H1 (cell line): Measurements from ENCODE around the gene CNBD2. TPM values are rescaled to one million over a fixed set of nuclear protein-coding genes. Genes with fewer than 3 reads are reported as not detected.

Experiments used
- CTCF ChIA-PET: fragments of 300-600 bp; sonication (Branson Sonifier 250); formaldehyde crosslinking; loops from one replicate; lab custom pipeline; 2021; ENCODE audit not compliant: partially characterized antibody; lab: Charles Lee
- POLR2A ChIA-PET: fragments of 300-600 bp; sonication (Branson Sonifier 250); formaldehyde crosslinking; loops from one replicate; lab custom pipeline; 2021; ENCODE audit warnings: inconsistent platforms; ENCODE audit not compliant: partially characterized antibody; lab: Charles Lee
- DNase-seq, 2 experiments: peaks; one replicate each; pipeline versions ENCODE4 v3.0.0 to v3.0.0-alpha.2; 2010 to 2022; ENCODE audit warnings: low spot score in 2 of 2, low read depth in 1 of 2, mixed read lengths in 1 of 2
- FAIRE-seq: peaks from 2 replicates; lab custom pipeline; 2011; peaks lifted over from hg19 to GRCh38; lab: Jason Lieb, UNC
- H2AFZ ChIP-seq: 2 replicates; pipeline ENCODE4 v1.8.1; 2012; ENCODE audit warnings: low read length, inconsistent platforms
- H2AK5ac ChIP-seq: 2 replicates; pipeline ENCODE4 v1.6.1; 2013; ENCODE audit warnings: low read depth, low read length
- H2BK120ac ChIP-seq: replicated peaks from 2 replicates; pipeline ENCODE3; 2013; ENCODE audit warnings: low read depth, low read length, inconsistent platforms
- H2BK12ac ChIP-seq: 2 replicates; pipeline ENCODE4 v1.6.1; 2013; ENCODE audit warnings: low read depth, low read length
- H2BK15ac ChIP-seq: 2 replicates; pipeline ENCODE4 v1.6.1; 2013; ENCODE audit warnings: low read length
- H2BK20ac ChIP-seq: 2 replicates; pipeline ENCODE4 v1.6.1; 2013; ENCODE audit warnings: low read length
- H2BK5ac ChIP-seq: 2 replicates; pipeline ENCODE4 v1.6.1; 2013; ENCODE audit warnings: low read depth, low read length
- H3K14ac ChIP-seq: 2 replicates; pipeline ENCODE4 v1.6.1; 2013; ENCODE audit warnings: inconsistent platforms; ENCODE audit not compliant: insufficient read length
- H3K18ac ChIP-seq: 2 replicates; pipeline ENCODE4 v1.6.1; 2013; ENCODE audit warnings: low read length; ENCODE audit errors: extremely low read depth
- H3K23ac ChIP-seq: 2 replicates; pipeline ENCODE4 v1.6.1; 2013; ENCODE audit warnings: inconsistent platforms; ENCODE audit not compliant: insufficient read length
- H3K23me2 ChIP-seq: 2 replicates; pipeline ENCODE4 v1.6.1; 2013; ENCODE audit warnings: low read depth, low read length
- H3K27ac ChIP-seq: 2 replicates; pipeline ENCODE4 v1.6.1; 2011; ENCODE audit warnings: low read depth, low read length, inconsistent platforms
- H3K27me3 ChIP-seq, 4 experiments: replicated peaks in 1 of 4; 1 replicate in 1 of 4; 2 replicates in 3 of 4; pipeline versions ENCODE4 v1.6.1 to v1.8.1; 2011 to 2013; ENCODE audit warnings: low read length in 3 of 4, mild to moderate bottlenecking in 3 of 4, inconsistent platforms in 2 of 4, mixed read lengths in 2 of 4, moderate library complexity in 1 of 4; ENCODE audit not compliant: control insufficient read depth in 3 of 4, insufficient read depth in 3 of 4; ENCODE audit errors: extremely low read depth in 1 of 4
- H3K36me3 ChIP-seq, 4 experiments: 2 replicates each; pipeline versions ENCODE4 v1.6.1 to v1.8.1; 2011 to 2013; ENCODE audit warnings: mild to moderate bottlenecking in 4 of 4, low read length in 3 of 4, moderate library complexity in 2 of 4, control low read depth in 1 of 4, inconsistent platforms in 1 of 4; ENCODE audit not compliant: insufficient read depth in 4 of 4, control insufficient read depth in 2 of 4
- H3K4ac ChIP-seq: replicated peaks from 2 replicates; pipeline ENCODE3; 2013; ENCODE audit warnings: low read length, low read depth, mixed read lengths, inconsistent platforms; ENCODE audit not compliant: insufficient read length
- H3K4me1 ChIP-seq, 4 experiments: replicated peaks in 1 of 4; 1 replicate in 1 of 4; 2 replicates in 3 of 4; pipeline versions ENCODE4 v1.6.1 to v1.8.1; 2011 to 2013; ENCODE audit warnings: low read length in 3 of 4, inconsistent platforms in 2 of 4, mixed read lengths in 1 of 4; ENCODE audit not compliant: insufficient read depth in 4 of 4, control insufficient read depth in 3 of 4
- H3K4me2 ChIP-seq, 2 experiments: 2 replicates each; pipeline versions ENCODE4 v1.6.1 to v1.8.1; 2011 to 2013; ENCODE audit warnings: low read depth in 2 of 2, low read length in 2 of 2, control low read depth in 1 of 2, inconsistent platforms in 1 of 2, mild to moderate bottlenecking in 1 of 2; ENCODE audit not compliant: insufficient read depth in 1 of 2
- H3K4me3 ChIP-seq, 4 experiments: fragments of 200-600, 300-600 bp in 1 of 4; sonication (generic), shearing (Covaris generic), sonication (Bioruptor Twin) in 1 of 4; 2 replicates each; pipeline versions ENCODE4 v1.5.1 to v1.8.1; 2011 to 2016; ENCODE audit warnings: low read length in 4 of 4, low read depth in 3 of 4, control low read depth in 2 of 4, inconsistent platforms in 2 of 4, mild to moderate bottlenecking in 2 of 4, mixed read lengths in 1 of 4, moderate library complexity in 1 of 4; ENCODE audit not compliant: insufficient read depth in 2 of 4; ENCODE audit errors: extremely low read depth in 1 of 4
- H3K56ac ChIP-seq: replicated peaks from 2 replicates; pipeline ENCODE3; 2013; ENCODE audit warnings: low read depth, mild to moderate bottlenecking, mixed read lengths, low read length, inconsistent platforms; ENCODE audit not compliant: insufficient read length
- H3K79me1 ChIP-seq: 2 replicates; pipeline ENCODE4 v1.6.1; 2013; ENCODE audit warnings: low read depth, low read length, control low read depth
- H3K79me2 ChIP-seq, 2 experiments: 2 replicates each; pipeline versions ENCODE4 v1.6.1 to v1.8.1; 2012 to 2013; ENCODE audit warnings: low read length in 2 of 2, mild to moderate bottlenecking in 2 of 2, inconsistent platforms in 1 of 2; ENCODE audit not compliant: insufficient read depth in 2 of 2, control insufficient read depth in 1 of 2
- H3K9ac ChIP-seq, 4 experiments: replicated peaks in 1 of 4; 1 replicate in 1 of 4; 2 replicates in 3 of 4; pipeline versions ENCODE4 v1.6.1 to v1.8.1; 2011 to 2013; ENCODE audit warnings: low read depth in 3 of 4, low read length in 3 of 4, control low read depth in 2 of 4, mild to moderate bottlenecking in 2 of 4, moderate library complexity in 2 of 4, inconsistent platforms in 1 of 4; ENCODE audit errors: extremely low read depth in 1 of 4
- H3K9me3 ChIP-seq, 2 experiments: 2 replicates each; pipeline versions ENCODE4 v1.6.1 to v1.8.1; 2012 to 2013; ENCODE audit warnings: mild to moderate bottlenecking in 2 of 2, moderate library complexity in 2 of 2, control low read depth in 1 of 2, inconsistent platforms in 1 of 2, low read depth in 1 of 2, low read length in 1 of 2, mixed read lengths in 1 of 2; ENCODE audit not compliant: insufficient read depth in 2 of 2
- H4K20me1 ChIP-seq, 2 experiments: replicated peaks in 1 of 2; 2 replicates each; pipeline versions ENCODE3 to v1.8.1; 2011 to 2013; ENCODE audit warnings: inconsistent platforms in 2 of 2, low read length in 2 of 2, mild to moderate bottlenecking in 1 of 2; ENCODE audit not compliant: insufficient read depth in 2 of 2, control insufficient read depth in 1 of 2
- H4K5ac ChIP-seq: 2 replicates; pipeline ENCODE4 v1.6.1; 2013; ENCODE audit warnings: low read length, low read depth, mixed read lengths, inconsistent platforms; ENCODE audit not compliant: insufficient read length
- H4K8ac ChIP-seq: 2 replicates; pipeline ENCODE4 v1.8.0; 2013; ENCODE audit warnings: mild to moderate bottlenecking, moderate library complexity, low read length, inconsistent platforms; ENCODE audit not compliant: insufficient read depth; ENCODE audit errors: extremely low read depth
- H4K91ac ChIP-seq: replicated peaks from 2 replicates; pipeline ENCODE3; 2013; ENCODE audit warnings: low read length, mixed read lengths, inconsistent platforms; ENCODE audit not compliant: insufficient read length
- ATF3 ChIP-seq: IDR thresholded peaks from 2 replicates; pipeline ENCODE4 v1.6.1; 2011; ENCODE audit warnings: low read depth, mild to moderate bottlenecking, low read length; ENCODE audit not compliant: insufficient read depth
- CBX8 ChIP-seq: fragments of 300-800, 300-1000 bp; sonication (generic); IDR thresholded peaks from 2 replicates; pipeline ENCODE4 v1.7.1; 2016; ENCODE audit warnings: low read depth, low read length, borderline replicate concordance
- CHD2 ChIP-seq: IDR thresholded peaks from 2 replicates; pipeline ENCODE4 v1.6.1; 2012; ENCODE audit warnings: low read length, improper control_type of control experiment
- CREB1 ChIP-seq: IDR thresholded peaks from 2 replicates; pipeline ENCODE4 v1.6.1; 2012; ENCODE audit warnings: inconsistent platforms
- CTCF ChIP-seq, 3 experiments: IDR thresholded peaks; 1 replicate in 2 of 3; 2 replicates in 1 of 3; pipeline versions ENCODE4 v1.5.1 to v1.6.1; 2011; ENCODE audit warnings: low read length in 3 of 3, mild to moderate bottlenecking in 3 of 3, inconsistent platforms in 2 of 3, low read depth in 1 of 3, moderate library complexity in 1 of 3; ENCODE audit not compliant: insufficient read depth in 1 of 3; ENCODE audit errors: control extremely low read depth in 1 of 3
- EZH2 ChIP-seq: fragments of 200-600 bp; sonication (generic); IDR thresholded peaks from 2 replicates; pipeline ENCODE4 v1.7.1; 2012; ENCODE audit warnings: low read depth, mild to moderate bottlenecking, moderate library complexity, low read length, inconsistent platforms; ENCODE audit not compliant: severe bottlenecking
- FOSL1 ChIP-seq: IDR thresholded peaks from 2 replicates; pipeline ENCODE4 v1.6.1; 2011; ENCODE audit warnings: mild to moderate bottlenecking, low read depth, low read length, moderate library complexity; ENCODE audit not compliant: insufficient read depth
- KDM4A ChIP-seq: IDR thresholded peaks from one replicate; pipeline ENCODE4 v1.7.1; 2012; ENCODE audit warnings: low read depth, mild to moderate bottlenecking, moderate library complexity, low read length, inconsistent platforms; ENCODE audit not compliant: severe bottlenecking
- PHF8 ChIP-seq: fragments of 200-600 bp; sonication (generic); conservative IDR thresholded peaks from 2 replicates; pipeline ENCODE4 v1.7.1; 2012; ENCODE audit warnings: low read depth, mild to moderate bottlenecking, inconsistent platforms, low read length, moderate library complexity
- POLR2A ChIP-seq, 2 experiments: IDR thresholded peaks; 1 replicate in 1 of 2; 2 replicates in 1 of 2; pipeline ENCODE4 v1.6.1; 2011; ENCODE audit warnings: low read depth in 2 of 2, low read length in 2 of 2, mild to moderate bottlenecking in 2 of 2; ENCODE audit errors: control extremely low read depth in 1 of 2
- RFX5 ChIP-seq: IDR thresholded peaks from 2 replicates; pipeline ENCODE4 v1.6.1; 2011; ENCODE audit warnings: low read depth, low read length, improper control_type of control experiment, borderline replicate concordance
- SP1 ChIP-seq: IDR thresholded peaks from 2 replicates; pipeline ENCODE4 v1.6.1; 2011; ENCODE audit warnings: low read depth, low read length
- WGBS, 2 experiments: shearing (Covaris generic) in 1 of 2; methylation state at CpG; one replicate each; pipeline versions ENCODE4 v1.1.6 to v1.1.7; 2013 to 2015; ENCODE audit warnings: low lambda C conversion rate in 2 of 2, mixed read lengths in 2 of 2, inconsistent platforms in 1 of 2, low coverage in 1 of 2, missing lambda C conversion rate in 1 of 2; ENCODE audit not compliant: insufficient replicate concordance in 2 of 2, insufficient coverage in 1 of 2, insufficient read length in 1 of 2; ENCODE audit errors: extremely low coverage in 1 of 2, missing lambda C conversion rate in 1 of 2; 5-methylcytosine and 5-hydroxymethylcytosine counted together
- polyA plus RNA-seq, 7 experiments: library from polyadenylated mRNA; depleted of rRNA in 3 of 7; stranded (reverse) in 5 of 7; unstranded in 2 of 7; fragments of >200 nt in 5 of 7; fragments of 200-250 nt in 2 of 7; gene quantifications; 1 replicate in 5 of 7; 2 replicates in 1 of 7; 4 replicates in 1 of 7; pipeline versions ENCODE4 v1.2.1 to v1.2.3, GENCODE V29; 2011 to 2013; ENCODE audit warnings: missing spikeins in 2 of 7, mixed read lengths in 2 of 7
- total RNA-seq: library from RNA; stranded (reverse); fragmentation: NEBNext Ultra II Directional; extraction: Animal tissue kit (Norgen Biotek cat#: 25700); gene quantifications from 2 replicates; pipeline ENCODE4 v1.2.1, GENCODE V29; 2021

Gene CNBD2
- total and polyA plus RNA-seq, 2 of the 8 experiments (the other 6 are each of a cell fraction or from before 2014, with no cell fraction given), result 2.6 to 4.5 TPM

GRCh38 chr20:36040571-36040970 lies 72.2 kb downstream of the CNBD2 start:
- Histone ChIP-seq H2BK15ac (no peak overlapping the region), H3K9ac (no peak overlapping the region), H3K14ac (no peak overlapping the region), H2BK120ac (no peak overlapping the region), H3K36me3 (no peaks in the 10 kb centered on the region), H3K9me3 (no peaks in the 10 kb centered on the region), H3K23ac (no peak overlapping the region), H3K27me3 (no peaks in the 10 kb centered on the region), H3K27ac (no peak overlapping the region), H4K8ac (no peak overlapping the region), H3K4me3 (no peak overlapping the region), H3K79me2 (peaks cover 0 to 6% of the 10 kb centered on the region in 2 experiments; a peak in 2 of 4 replicates), H3K23me2 (no peaks in the 10 kb centered on the region), H4K91ac (no peak overlapping the region), H4K20me1 (peaks cover 6 to 13% of the 10 kb centered on the region in 2 experiments), H3K18ac (no peak overlapping the region), H2BK5ac (no peak overlapping the region), H2AK5ac (no peak overlapping the region), H2BK20ac (no peak overlapping the region), H3K4ac (no peak overlapping the region), H3K56ac (no peak overlapping the region), H3K79me1 (no peaks in the 10 kb centered on the region), H3K4me1 (no peaks in the 10 kb centered on the region), H4K5ac (no peak overlapping the region), H2AFZ (no peak overlapping the region), H3K4me2 (no peak overlapping the region), H2BK12ac (no peak overlapping the region)
- FAIRE-seq (no peak), DNase-seq (no peak)
- 94% methylated on average over 5 of the region's 5 CpGs; no CpG with 5 or more reads in 1 of the 2 experiments for WGBS, 2 experiments
- ChIA-PET POLR2A (interaction anchor here (0.6 kb wide), 1 partner anchor 56 kb away, joined by 3 read pairs; no protein-coding TSS in a partner anchor), CTCF (interaction anchor here (1.1 to 2.1 kb wide), 2 partner anchors 48 to 98 kb away, joined by 3 to 6 read pairs; no protein-coding TSS in a partner anchor)
- TF ChIP-seq CREB1 (no peak), SP1 (no peak), KDM4A (no peak), FOSL1 (no peak), CTCF (IDR thresholded peaks at IDR 0.05; ENCODE audit: control extremely low read depth in 1 of 3, insufficient read depth in 1 of 3, low read depth in 1 of 3, low read length in 3 of 3) (no peak), EZH2 (no peak), PHF8 (no peak), RFX5 (no peak), POLR2A (IDR thresholded peaks at IDR 0.05; ENCODE audit: control extremely low read depth in 1 of 2, low read depth in 2 of 2, low read length in 2 of 2) (no peak), CHD2 (no peak), CBX8 (no peak), ATF3 (no peak)
